Measurements from ENCODE around the gene AMER3.

Gene AMER3

DNA sequence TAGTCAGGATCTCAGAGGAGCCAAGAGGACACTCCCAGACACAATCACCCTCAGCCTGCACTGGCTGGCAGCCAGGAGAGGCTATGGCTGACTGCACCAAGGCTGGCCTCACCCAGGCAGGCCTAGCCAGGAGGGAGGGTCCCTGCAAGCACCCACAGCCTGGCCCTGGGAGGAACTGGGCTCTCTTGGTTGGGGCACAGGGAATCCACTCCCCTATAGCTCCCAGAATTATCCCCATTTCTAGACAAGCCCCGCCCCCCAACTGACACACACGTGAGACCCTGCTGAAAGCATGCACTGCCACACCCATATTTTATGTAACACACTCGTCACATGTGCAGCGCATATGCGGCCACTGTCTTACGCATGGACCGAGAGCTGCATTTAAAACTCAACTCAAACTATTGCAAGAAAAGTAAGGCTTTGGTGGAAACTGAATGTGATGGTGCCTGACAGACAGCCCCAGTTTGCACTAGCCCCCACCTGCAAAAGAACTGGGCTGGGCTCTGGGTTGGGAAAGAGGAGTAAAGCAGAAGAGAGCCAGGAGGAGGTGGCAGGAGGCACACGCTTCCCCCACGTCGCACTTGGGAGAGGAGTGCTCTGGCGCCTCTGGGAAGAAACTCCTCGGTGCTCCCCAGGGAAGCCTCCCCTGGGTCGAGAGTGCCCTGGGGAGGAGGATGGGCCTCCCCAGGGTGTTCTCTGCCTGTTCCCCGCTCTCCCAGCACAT is 52.5 kb downstream of the AMER3 start:
- Histone ChIP-seq H3K9me3 (ENCODE audit: low read length) (no peaks in the 10 kb centered on the region), H3K4me1 (ENCODE audit: insufficient read depth, low read length) (no peaks in the 10 kb centered on the region), H3K9ac (ENCODE audit: low read length) (no peak overlapping the region), H3K4me3 (ENCODE audit: low read depth in 1 of 2, low read length in 2 of 2) (no peak overlapping the region), H3K27ac (ENCODE audit: low read depth, low read length) (no peak overlapping the region), H3K36me3 (ENCODE audit: insufficient read depth, low read length) (no peaks in the 10 kb centered on the region), H3K27me3 (ENCODE audit: control insufficient read depth in 1 of 2, insufficient read depth in 2 of 2, low read length in 2 of 2) (no peaks in the 10 kb centered on the region)

DNA sequence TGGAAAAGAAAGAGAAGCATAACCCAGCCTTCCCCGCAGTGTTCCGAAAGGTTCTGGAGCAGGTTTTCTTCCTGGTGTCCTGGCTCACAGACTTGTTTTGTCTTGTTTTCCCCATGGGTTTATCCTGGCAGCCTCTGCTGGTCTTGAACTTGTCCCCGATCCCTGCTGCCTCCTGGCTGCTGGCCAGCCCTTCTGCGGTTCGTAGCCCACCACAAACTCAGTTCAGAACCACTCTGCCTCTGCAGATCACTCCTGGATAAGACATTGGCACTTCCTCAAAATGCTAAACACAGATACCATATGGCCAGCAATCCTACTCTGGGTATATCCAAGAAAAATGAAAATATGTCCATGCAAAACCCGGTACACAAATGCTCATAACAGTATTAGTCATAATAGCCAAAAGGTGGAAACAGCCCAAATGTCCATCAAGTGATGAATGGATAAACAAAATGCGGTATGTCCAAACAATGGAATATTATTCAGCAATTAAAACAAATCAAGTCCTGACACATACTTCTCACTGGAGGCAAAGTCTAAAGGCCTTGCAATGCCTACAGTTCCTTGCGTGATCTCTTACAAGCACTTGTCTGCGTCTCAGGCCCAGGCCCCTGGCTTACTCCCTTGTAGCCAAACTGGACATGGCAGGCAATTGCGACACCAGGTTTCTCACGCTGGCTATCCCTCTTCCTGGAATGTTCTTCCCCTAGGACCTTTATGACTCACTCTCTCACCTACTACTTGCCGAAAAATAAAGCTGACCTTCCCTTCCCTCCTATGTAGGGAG is 53.3 kb downstream of the AMER3 start:
- Histone ChIP-seq H3K27me3 (ENCODE audit: control insufficient read depth in 1 of 2, insufficient read depth in 2 of 2, low read length in 2 of 2) (no peaks in the 10 kb centered on the region), H3K36me3 (ENCODE audit: insufficient read depth, low read length) (no peaks in the 10 kb centered on the region), H3K4me1 (ENCODE audit: insufficient read depth, low read length) (no peaks in the 10 kb centered on the region), H3K27ac (ENCODE audit: low read depth, low read length) (no peak overlapping the region), H3K9me3 (ENCODE audit: low read length) (no peaks in the 10 kb centered on the region), H3K9ac (ENCODE audit: low read length) (no peak overlapping the region), H3K4me3 (ENCODE audit: low read depth in 1 of 2, low read length in 2 of 2) (no peak overlapping the region)

DNA sequence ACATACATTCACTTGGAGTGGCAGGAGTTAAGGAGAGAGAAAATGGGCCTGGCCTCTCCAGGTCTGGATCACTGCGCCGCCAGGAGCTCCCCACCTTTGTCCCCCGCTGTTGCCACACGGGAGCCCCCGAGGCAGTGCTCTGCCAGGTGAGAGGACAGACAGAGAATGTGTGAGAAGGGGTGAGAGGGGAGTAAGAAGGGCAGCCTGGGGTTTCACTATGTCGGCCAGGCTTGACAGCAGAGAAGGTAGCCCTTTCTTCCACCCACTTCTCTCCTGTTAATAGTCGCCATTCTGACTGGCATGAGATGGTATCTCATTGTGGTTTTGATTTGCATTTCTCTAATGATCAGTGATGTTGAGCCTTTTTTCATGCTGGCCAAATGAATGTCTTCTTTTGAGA is 55.1 kb downstream of the AMER3 start:
- H3K4me1 ChIP-seq (ENCODE audit: insufficient read depth, low read length): no peaks in the 10 kb centered on the region
- H3K9ac ChIP-seq (ENCODE audit: low read length): no peak overlapping the region

DNA sequence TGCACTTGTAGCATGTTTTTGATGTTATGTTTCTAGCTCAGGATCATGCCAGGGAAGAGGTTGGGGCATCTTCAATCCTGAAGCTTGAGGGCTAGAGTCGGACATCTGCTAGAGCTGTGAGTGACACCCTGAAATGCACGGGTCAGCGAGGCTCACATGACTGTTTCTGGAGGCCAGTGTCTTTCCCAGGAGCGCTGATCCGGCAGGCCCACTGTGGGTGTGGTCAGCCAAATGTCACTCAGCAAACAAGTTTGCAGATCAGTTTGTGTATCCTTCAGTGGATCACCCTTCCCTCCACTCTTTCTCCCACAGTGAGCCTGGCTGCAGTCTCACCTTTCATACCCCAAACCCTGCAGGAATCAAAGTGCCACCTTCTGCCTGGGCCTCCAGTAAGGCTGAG is 58.4 kb downstream of the AMER3 start:
- no peak overlapping the region for H3K9ac ChIP-seq (ENCODE audit: low read length)
- H3K27me3 ChIP-seq (ENCODE audit: control insufficient read depth in 1 of 2, insufficient read depth in 2 of 2, low read length in 2 of 2): no peaks in the 10 kb centered on the region
- no peak overlapping the region for H3K4me3 ChIP-seq (ENCODE audit: low read depth in 1 of 2, low read length in 2 of 2)

More for the DNA sequence above, 55.1 kb downstream of the AMER3 start:
- H3K27me3 ChIP-seq (ENCODE audit: control insufficient read depth in 1 of 2, insufficient read depth in 2 of 2, low read length in 2 of 2): no peaks in the 10 kb centered on the region
- H3K36me3 ChIP-seq (ENCODE audit: insufficient read depth, low read length): no peaks in the 10 kb centered on the region
- H3K4me3 ChIP-seq (ENCODE audit: low read depth in 1 of 2, low read length in 2 of 2): no peak overlapping the region
- no peaks in the 10 kb centered on the region for H3K9me3 ChIP-seq (ENCODE audit: low read length)
- H3K27ac ChIP-seq (ENCODE audit: low read depth, low read length): no peak overlapping the region

DNA sequence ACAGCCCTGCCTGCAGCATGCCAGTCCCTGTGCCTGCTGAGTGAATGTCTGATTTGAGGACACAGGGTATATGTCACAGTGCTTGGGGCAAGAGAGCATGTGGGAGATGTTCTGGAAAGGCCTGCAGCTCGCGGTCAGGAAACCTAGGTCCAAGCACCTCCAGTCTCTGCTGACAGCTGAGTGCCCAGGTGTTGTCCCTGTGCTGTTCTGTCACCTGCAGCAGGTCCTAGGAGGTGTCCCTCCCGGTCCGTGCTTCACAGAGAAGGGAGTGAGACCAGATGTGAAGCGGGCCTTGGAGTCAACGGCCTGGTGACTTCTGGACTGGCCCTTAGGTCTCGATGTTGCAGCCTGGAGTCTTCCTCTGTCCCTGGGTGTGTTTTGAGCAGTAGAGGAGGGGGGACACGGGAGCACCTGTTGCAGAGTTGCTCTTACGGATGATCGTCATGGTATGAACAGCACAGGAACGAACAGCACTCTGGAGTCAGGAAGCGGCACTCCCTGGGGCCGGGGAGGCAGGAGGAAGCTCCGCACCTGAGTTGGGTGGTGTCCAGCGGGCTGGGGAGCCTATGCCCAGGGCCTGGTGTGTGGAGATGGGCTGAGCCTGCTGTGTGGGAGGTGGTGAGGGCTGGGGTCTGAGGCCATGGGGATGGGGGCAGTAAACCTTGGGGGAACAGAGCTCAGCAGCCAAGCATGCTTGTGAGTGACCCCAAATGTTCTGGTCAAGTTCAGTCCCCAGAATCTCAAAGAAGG is 59.8 kb downstream of the AMER3 start:
- peaks cover 6% of the 10 kb centered on the region for H3K4me1 ChIP-seq (ENCODE audit: insufficient read depth, low read length)
- H3K4me3 ChIP-seq (ENCODE audit: low read depth in 1 of 2, low read length in 2 of 2): no peak overlapping the region
- no peaks in the 10 kb centered on the region for H3K9me3 ChIP-seq (ENCODE audit: low read length)
- no peak overlapping the region for H3K27ac ChIP-seq (ENCODE audit: low read depth, low read length)
- H3K9ac ChIP-seq (ENCODE audit: low read length): no peak overlapping the region
- H3K36me3 ChIP-seq (ENCODE audit: insufficient read depth, low read length): no peaks in the 10 kb centered on the region
- no peaks in the 10 kb centered on the region for H3K27me3 ChIP-seq (ENCODE audit: control insufficient read depth in 1 of 2, insufficient read depth in 2 of 2, low read length in 2 of 2)

More for the DNA sequence above, 58.4 kb downstream of the AMER3 start:
- H3K36me3 ChIP-seq (ENCODE audit: insufficient read depth, low read length): no peaks in the 10 kb centered on the region
- H3K27ac ChIP-seq (ENCODE audit: low read depth, low read length): no peak overlapping the region
- no peaks in the 10 kb centered on the region for H3K9me3 ChIP-seq (ENCODE audit: low read length)
- H3K4me1 ChIP-seq (ENCODE audit: insufficient read depth, low read length): no peaks in the 10 kb centered on the region
